AG09309 (cell line): Measurements from ENCODE around the gene GABBR2.

Experiments
- DNase-seq: peaks from one replicate; pipeline ENCODE4 v3.0.0-alpha.2; 2010; ENCODE audit warnings: low read depth
- H3K4me3 ChIP-seq: 2 replicates; pipeline ENCODE4 v1.5.1; 2011; ENCODE audit warnings: mild to moderate bottlenecking, low read depth, low read length, moderate library complexity; ENCODE audit not compliant: control insufficient read depth
- TF ChIP-seq, protein P1 (sequence below): IDR thresholded peaks from 2 replicates; pipeline ENCODE4 v1.5.1; 2011; ENCODE audit warnings: mild to moderate bottlenecking, low read depth, low read length, inconsistent platforms; ENCODE audit not compliant: insufficient read depth, control insufficient read depth; ENCODE audit errors: missing control alignments

GABBR2 gene

DNA sequence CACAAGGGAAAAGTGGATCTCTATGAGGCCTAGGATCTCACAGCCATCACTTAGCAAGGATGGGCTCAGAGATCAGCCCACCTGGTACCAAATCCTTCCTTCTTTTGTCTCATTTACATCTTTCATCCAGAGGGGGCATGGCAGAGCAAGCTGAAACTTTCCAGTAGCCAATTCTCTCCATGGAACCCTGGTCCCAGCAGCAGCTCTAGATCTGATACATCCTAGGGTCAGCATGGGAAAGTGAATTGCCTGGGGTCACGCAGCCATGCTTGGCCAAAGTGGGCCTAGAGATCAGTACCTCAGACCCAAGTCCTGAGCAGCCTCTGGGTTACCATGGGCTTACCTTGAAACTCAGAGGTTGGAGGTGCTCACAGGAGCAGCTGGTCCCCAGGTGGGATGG lies 170.5 kb downstream of the GABBR2 start:
- no peak for DNase-seq
- TF ChIP-seq, protein P1, sequence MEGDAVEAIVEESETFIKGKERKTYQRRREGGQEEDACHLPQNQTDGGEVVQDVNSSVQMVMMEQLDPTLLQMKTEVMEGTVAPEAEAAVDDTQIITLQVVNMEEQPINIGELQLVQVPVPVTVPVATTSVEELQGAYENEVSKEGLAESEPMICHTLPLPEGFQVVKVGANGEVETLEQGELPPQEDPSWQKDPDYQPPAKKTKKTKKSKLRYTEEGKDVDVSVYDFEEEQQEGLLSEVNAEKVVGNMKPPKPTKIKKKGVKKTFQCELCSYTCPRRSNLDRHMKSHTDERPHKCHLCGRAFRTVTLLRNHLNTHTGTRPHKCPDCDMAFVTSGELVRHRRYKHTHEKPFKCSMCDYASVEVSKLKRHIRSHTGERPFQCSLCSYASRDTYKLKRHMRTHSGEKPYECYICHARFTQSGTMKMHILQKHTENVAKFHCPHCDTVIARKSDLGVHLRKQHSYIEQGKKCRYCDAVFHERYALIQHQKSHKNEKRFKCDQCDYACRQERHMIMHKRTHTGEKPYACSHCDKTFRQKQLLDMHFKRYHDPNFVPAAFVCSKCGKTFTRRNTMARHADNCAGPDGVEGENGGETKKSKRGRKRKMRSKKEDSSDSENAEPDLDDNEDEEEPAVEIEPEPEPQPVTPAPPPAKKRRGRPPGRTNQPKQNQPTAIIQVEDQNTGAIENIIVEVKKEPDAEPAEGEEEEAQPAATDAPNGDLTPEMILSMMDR = no peak
- H3K4me3 ChIP-seq = no peak overlapping the region

- H3K4me3 ChIP-seq = no peak overlapping the region
- DNase-seq = no peak
- TF ChIP-seq, protein P1 = peak; percentile 21
Observed at GRCh38 chr9:98536542-98537173, 172.1 kb downstream of the GABBR2 start.

DNA sequence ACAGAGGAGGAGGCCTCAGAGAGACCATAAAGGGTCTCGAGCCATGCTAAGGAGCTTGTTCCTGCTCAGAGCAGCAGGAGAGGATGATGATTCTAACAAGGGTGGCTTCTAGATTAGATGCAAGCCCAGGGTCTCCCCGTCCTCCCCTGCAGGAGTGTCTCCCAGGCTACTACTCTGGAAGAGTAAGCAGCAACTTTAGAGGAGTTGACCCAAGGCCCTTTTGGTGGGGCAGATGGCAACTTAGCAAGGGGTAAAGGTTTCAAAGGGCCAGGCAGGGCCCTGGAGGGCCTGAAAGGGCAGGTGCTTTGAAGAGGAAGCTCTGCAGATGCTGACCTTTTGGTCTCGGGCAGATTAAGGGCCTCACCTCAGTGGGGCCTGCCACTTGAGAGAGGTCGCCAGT lies 174.9 kb downstream of the GABBR2 start:
- DNase-seq = no peak
- TF ChIP-seq, protein P1 = no peak
- H3K4me3 ChIP-seq = no peak overlapping the region

DNA sequence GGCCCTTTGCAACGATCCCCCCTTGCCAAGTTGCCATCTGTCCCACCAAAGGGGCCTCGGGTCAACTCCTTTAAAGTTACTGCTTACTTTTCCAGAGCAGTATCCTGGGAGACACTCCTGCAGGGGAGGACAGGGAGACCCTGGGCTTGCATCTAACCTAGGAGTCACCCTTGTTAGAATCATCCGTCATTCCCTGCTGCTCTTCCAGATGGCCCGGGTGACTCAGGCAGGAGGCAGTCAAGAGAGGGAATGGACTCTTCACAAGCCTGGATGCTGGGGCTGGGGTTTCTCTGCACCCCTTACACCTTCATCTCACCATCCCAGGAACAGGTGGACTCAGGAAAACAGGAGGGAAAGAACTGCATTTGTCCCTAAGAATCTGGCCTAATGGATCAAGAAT lies 175.6 kb downstream of the GABBR2 start:
- TF ChIP-seq, protein P1 = no peak

DNA sequence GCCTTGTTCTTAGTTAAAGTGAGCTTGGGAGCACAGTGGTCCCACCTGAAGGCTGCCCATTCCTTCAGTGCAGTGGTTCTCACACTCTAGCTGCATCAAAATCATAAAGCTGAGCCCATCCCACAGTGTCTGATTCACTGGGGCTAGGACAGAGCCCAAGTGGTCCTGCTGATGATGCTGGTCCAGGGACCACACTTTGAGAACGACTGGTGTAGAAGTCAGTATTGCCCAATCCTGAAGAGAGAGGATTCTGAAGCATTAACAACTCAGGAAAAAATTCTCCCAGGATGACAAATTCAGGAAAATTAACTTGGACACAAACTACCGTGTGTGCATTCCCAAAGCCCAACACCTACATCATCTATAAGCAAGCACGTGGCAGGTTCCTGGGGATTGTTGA lies 176.2 kb downstream of the GABBR2 start:
- H3K4me3 ChIP-seq = no peak overlapping the region
- DNase-seq = no peak
- TF ChIP-seq, protein P1 = no peak

More for the DNA sequence above, 175.6 kb downstream of the GABBR2 start:
- H3K4me3 ChIP-seq = no peak overlapping the region
- DNase-seq = no peak

DNA sequence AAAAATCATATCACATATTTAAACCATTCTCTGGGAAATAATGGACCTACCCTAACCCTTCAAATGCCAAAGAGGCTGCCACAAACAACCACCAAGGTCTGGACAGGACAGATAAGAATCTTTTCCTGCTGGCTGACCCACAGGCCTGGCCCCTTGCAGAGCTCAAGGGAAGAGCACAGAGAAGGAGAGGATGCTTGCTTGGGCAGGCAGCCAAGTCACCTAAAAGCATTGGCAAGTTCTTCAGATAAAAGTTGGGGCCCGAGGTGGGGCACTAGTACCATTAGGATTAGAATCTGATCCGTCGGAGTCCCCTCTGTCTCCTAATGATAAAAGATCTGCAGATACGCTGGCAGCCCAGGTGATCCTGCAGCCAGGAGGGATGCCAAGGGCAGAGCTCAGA lies 176.6 kb downstream of the GABBR2 start:
- TF ChIP-seq, protein P1 = no peak
- DNase-seq = no peak
- H3K4me3 ChIP-seq = no peak overlapping the region

- TF ChIP-seq, protein P1 = no peak
- H3K4me3 ChIP-seq = no peak overlapping the region
- no peak for DNase-seq
Observed at GRCh38 chr9:98530806-98531386, 177.8 kb downstream of the GABBR2 start.
